ENCODE measurements around the gene NEMP1. TPM values are rescaled to one million over a fixed set of nuclear protein-coding genes. Genes with fewer than 3 reads are reported as not detected.

Gene NEMP1
- total and polyA plus RNA-seq, 10 of the 15 experiments (the other 5 are each of a cell fraction or from before 2014, with no cell fraction given), result 4.0 to 45.9 (median 19.8) TPM

GRCh38 chr12:57044889-57045288 lies 33.7 kb downstream of the NEMP1 start (continued):
- TF ChIP-seq KAT2A (conservative IDR thresholded peaks at IDR 0.05; ENCODE audit: control insufficient read depth, low read depth, low read length), result no peak
- TF ChIP-seq POLR2A (IDR thresholded peaks at IDR 0.05; ENCODE audit: low read depth, low read length), result no peak
- TF ChIP-seq, protein P1, sequence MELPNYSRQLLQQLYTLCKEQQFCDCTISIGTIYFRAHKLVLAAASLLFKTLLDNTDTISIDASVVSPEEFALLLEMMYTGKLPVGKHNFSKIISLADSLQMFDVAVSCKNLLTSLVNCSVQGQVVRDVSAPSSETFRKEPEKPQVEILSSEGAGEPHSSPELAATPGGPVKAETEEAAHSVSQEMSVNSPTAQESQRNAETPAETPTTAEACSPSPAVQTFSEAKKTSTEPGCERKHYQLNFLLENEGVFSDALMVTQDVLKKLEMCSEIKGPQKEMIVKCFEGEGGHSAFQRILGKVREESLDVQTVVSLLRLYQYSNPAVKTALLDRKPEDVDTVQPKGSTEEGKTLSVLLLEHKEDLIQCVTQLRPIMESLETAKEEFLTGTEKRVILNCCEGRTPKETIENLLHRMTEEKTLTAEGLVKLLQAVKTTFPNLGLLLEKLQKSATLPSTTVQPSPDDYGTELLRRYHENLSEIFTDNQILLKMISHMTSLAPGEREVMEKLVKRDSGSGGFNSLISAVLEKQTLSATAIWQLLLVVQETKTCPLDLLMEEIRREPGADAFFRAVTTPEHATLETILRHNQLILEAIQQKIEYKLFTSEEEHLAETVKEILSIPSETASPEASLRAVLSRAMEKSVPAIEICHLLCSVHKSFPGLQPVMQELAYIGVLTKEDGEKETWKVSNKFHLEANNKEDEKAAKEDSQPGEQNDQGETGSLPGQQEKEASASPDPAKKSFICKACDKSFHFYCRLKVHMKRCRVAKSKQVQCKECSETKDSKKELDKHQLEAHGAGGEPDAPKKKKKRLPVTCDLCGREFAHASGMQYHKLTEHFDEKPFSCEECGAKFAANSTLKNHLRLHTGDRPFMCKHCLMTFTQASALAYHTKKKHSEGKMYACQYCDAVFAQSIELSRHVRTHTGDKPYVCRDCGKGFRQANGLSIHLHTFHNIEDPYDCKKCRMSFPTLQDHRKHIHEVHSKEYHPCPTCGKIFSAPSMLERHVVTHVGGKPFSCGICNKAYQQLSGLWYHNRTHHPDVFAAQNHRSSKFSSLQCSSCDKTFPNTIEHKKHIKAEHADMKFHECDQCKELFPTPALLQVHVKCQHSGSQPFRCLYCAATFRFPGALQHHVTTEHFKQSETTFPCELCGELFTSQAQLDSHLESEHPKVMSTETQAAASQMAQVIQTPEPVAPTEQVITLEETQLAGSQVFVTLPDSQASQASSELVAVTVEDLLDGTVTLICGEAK (IDR thresholded peaks at IDR 0.05; ENCODE audit: borderline replicate concordance), result no peak
- no peak for TF ChIP-seq MAX (IDR thresholded peaks at IDR 0.05; ENCODE audit: low read depth, low read length)
- no peak for TF ChIP-seq IRF5 (IDR thresholded peaks at IDR 0.05; ENCODE audit: borderline replicate concordance)
- TF ChIP-seq STAT1 (conservative IDR thresholded peaks at IDR 0.05), result no peak
- no peak for TF ChIP-seq EED (IDR thresholded peaks at IDR 0.05; ENCODE audit: low read depth)

GRCh38 chr12:57044468-57044867 lies 34.1 kb downstream of the NEMP1 start:
- no peaks in the 10 kb centered on the region for H3K36me3 ChIP-seq (ENCODE audit: control insufficient read depth in 2 of 2, insufficient read depth in 2 of 2, low read length in 1 of 2)
- H3K4me1 ChIP-seq (ENCODE audit: control insufficient read depth, insufficient read depth, low read length), result peaks cover 15% of the 10 kb centered on the region
- H3K27ac ChIP-seq (ENCODE audit: control insufficient read depth, insufficient read depth), result no peak overlapping the region
- DNase-seq (ENCODE audit: low read depth, low spot score) (no peak), FAIRE-seq (no peak), ATAC-seq (no peak)
- 33% methylated on average over 6 of the region's 6 CpGs for WGBS (ENCODE audit: insufficient coverage, insufficient replicate concordance, low lambda C conversion rate, missing lambda C conversion rate)
- RAD21 ChIA-PET (ENCODE audit: unreplicated experiment), result no interaction called here
- H3K9ac ChIP-seq (ENCODE audit: control insufficient read depth, insufficient read depth, low read length), result no peak overlapping the region
- H3K4me3 ChIP-seq, result no peak overlapping the region
- H3K27me3 ChIP-seq (replicated peaks in 1 of 2; ENCODE audit: control insufficient read depth in 2 of 2, insufficient read depth in 2 of 2, low read length in 1 of 2), result no peaks in the 10 kb centered on the region; a peak in 1 of 4 replicates
- H3K79me2 ChIP-seq (ENCODE audit: control insufficient read depth, insufficient read depth, low read length), result no peaks in the 10 kb centered on the region
- no TSS peak for BruUV-seq (replicated peaks)
- in situ Hi-C loops (cut with MboI), result no loop called here
- H3K4me2 ChIP-seq (ENCODE audit: control insufficient read depth, insufficient read depth), result no peak overlapping the region
- no peaks in the 10 kb centered on the region for H4K20me1 ChIP-seq (ENCODE audit: control insufficient read depth, insufficient read depth)
- H2AFZ ChIP-seq (ENCODE audit: control insufficient read depth, low read depth, low read length), result no peak overlapping the region
- CTCF ChIA-PET, result interaction anchor here (1.1 to 1.4 kb wide), 2 partner anchors 9 to 16 kb away, joined by 3 read pairs; no protein-coding TSS in a partner anchor
- SMC1A ChIA-PET (ENCODE audit: uncharacterized antibody, unreplicated experiment), result interaction anchor here (1.4 kb wide), 1 partner anchor 12 kb away, joined by 5 read pairs; no protein-coding TSS in a partner anchor
- no peaks in the 10 kb centered on the region; the same call in 2 of the 3 replicates for H3K9me3 ChIP-seq (replicated peaks; ENCODE audit: control insufficient read depth, insufficient read depth, low read length)
- POLR2A ChIA-PET, result no interaction called here
- intact Hi-C loops (cut with micrococcal nuclease; ENCODE audit: unreplicated experiment), result no loop called here
- TF ChIP-seq SMARCA5 (IDR thresholded peaks at IDR 0.05), result no peak
- TF ChIP-seq, protein P2, sequence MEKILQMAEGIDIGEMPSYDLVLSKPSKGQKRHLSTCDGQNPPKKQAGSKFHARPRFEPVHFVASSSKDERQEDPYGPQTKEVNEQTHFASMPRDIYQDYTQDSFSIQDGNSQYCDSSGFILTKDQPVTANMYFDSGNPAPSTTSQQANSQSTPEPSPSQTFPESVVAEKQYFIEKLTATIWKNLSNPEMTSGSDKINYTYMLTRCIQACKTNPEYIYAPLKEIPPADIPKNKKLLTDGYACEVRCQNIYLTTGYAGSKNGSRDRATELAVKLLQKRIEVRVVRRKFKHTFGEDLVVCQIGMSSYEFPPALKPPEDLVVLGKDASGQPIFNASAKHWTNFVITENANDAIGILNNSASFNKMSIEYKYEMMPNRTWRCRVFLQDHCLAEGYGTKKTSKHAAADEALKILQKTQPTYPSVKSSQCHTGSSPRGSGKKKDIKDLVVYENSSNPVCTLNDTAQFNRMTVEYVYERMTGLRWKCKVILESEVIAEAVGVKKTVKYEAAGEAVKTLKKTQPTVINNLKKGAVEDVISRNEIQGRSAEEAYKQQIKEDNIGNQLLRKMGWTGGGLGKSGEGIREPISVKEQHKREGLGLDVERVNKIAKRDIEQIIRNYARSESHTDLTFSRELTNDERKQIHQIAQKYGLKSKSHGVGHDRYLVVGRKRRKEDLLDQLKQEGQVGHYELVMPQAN (conservative IDR thresholded peaks at IDR 0.05), result no peak
- no peak for TF ChIP-seq MTA3 (IDR thresholded peaks at IDR 0.05; ENCODE audit: borderline replicate concordance, low read length)
- TF ChIP-seq RBBP5 (conservative IDR thresholded peaks at IDR 0.05), result no peak
- no peak for TF ChIP-seq ZNF217 (IDR thresholded peaks at IDR 0.05)
- TF ChIP-seq SREBF2 (IDR thresholded peaks at IDR 0.05; ENCODE audit: low read length), result no peak
- no peak for TF ChIP-seq IKZF2 (IDR thresholded peaks at IDR 0.05)
- TF ChIP-seq TARDBP (IDR thresholded peaks at IDR 0.05; ENCODE audit: borderline replicate concordance), result no peak
- TF ChIP-seq CHD4 (IDR thresholded peaks at IDR 0.05), result no peak
- TF ChIP-seq MAX (IDR thresholded peaks at IDR 0.05; ENCODE audit: low read depth, low read length), result no peak
- TF ChIP-seq CEBPB (IDR thresholded peaks at IDR 0.05; ENCODE audit: borderline replicate concordance in 1 of 2, low read depth in 2 of 2, low read length in 2 of 2), result no peak
- TF ChIP-seq POLR2AphosphoS2 (IDR thresholded peaks at IDR 0.05; ENCODE audit: low read depth, low read length), result no peak
